Mucosa of descending colon (tissue), 3 donors: ENCODE data around the gene PADI1. TPM values are rescaled to one million over a fixed set of nuclear protein-coding genes. Genes with fewer than 3 reads are reported as not detected.

Experiments
- ATAC-seq: fragments of 200-7000 bp; cut with Tn5 transposase; one replicate; pipeline ENCODE4 v1.9.1; 2020; ENCODE audit warnings: mild to moderate bottlenecking, moderate library complexity
- DNase-seq, 3 donors: peaks; one replicate each; pipeline ENCODE4 v3.0.0-alpha.2; 2020
- H3K36me3 ChIP-seq: fragments of 200-600 bp; one replicate; pipeline ENCODE4 v1.8.0; 2021; ENCODE audit warnings: low read depth, mild to moderate bottlenecking
- H3K4me1 ChIP-seq: fragments of 200-600 bp; one replicate; pipeline ENCODE4 v1.8.0; 2021; ENCODE audit warnings: low read depth, mild to moderate bottlenecking
- H3K4me3 ChIP-seq: fragments of 200-600 bp; one replicate; pipeline ENCODE4 v1.8.0; 2021; ENCODE audit warnings: mild to moderate bottlenecking
- H3K9me3 ChIP-seq: fragments of 200-600 bp; one replicate; pipeline ENCODE4 v1.8.0; 2021; ENCODE audit warnings: mild to moderate bottlenecking
- CTCF ChIP-seq: fragments of 200-600 bp; IDR thresholded peaks from one replicate; pipeline ENCODE4 v1.8.0; 2022; ENCODE audit warnings: antibody characterized with exemption, mild to moderate bottlenecking
- intact Hi-C, 2 donors: fragments of 100-400 bp; cut with DNase I in 1 of 2; cut with micrococcal nuclease in 1 of 2; formaldehyde crosslinking; loops; one replicate each; pipeline versions ENCODE4 v1.11.0 to v1.11.1; 2022; cut with DNase I, micrococcal nuclease
- total RNA-seq, 3 donors: library from RNA; stranded (reverse); fragmentation: NEBNext Ultra II Directional in 2 of 3; extraction: Animal tissue kit (Norgen Biotek cat#: 25700) in 2 of 3; gene quantifications; one replicate each; pipeline versions ENCODE4 v1.2.1 to v1.2.4, GENCODE V29; 2021 to 2023
- donor health status: DM: no; HTN: no; CAD: no; lungs with moderate emphysema.
- donor health status: DM: no; HTN: no; CAD: no.
- donor health status: DM: no; HTN: yes; CAD: no.

Gene PADI1
- total RNA-seq, 3 donors from 2014 or later, result 0.25 to 0.65 (median 0.38) TPM

GRCh38 chr1:17251246-17251645, 46.3 kb downstream of the PADI1 start:
- Histone ChIP-seq H3K36me3 (no peaks in the 10 kb centered on the region), H3K4me3 (no peak overlapping the region), H3K9me3 (no peaks in the 10 kb centered on the region), H3K4me1 (peaks cover 11% of the 10 kb centered on the region)
- no peak for TF ChIP-seq CTCF
- peak in 1 of 3 donors; percentile 29 for DNase-seq
- ATAC-seq, result peak; percentile 63
- intact Hi-C loops, result no loop called here

- peak; percentile 5 for ATAC-seq
- no peaks in the 10 kb centered on the region for H3K36me3 ChIP-seq
- intact Hi-C loops, result no loop called here
- peak in 2 of 3 donors; percentile 19 to 29 for DNase-seq
- H3K9me3 ChIP-seq, result no peaks in the 10 kb centered on the region
- peaks cover 11% of the 10 kb centered on the region for H3K4me1 ChIP-seq
- no peak overlapping the region for H3K4me3 ChIP-seq
- TF ChIP-seq CTCF, result no peak
Observed at GRCh38 chr1:17251701-17252376, 46.9 kb downstream of the PADI1 start.

GRCh38 chr1:17255336-17255735, 50.4 kb downstream of the PADI1 start:
- H3K36me3 ChIP-seq, result no peaks in the 10 kb centered on the region
- intact Hi-C loops, result no loop called here
- no peak for TF ChIP-seq CTCF
- no peak overlapping the region for H3K4me3 ChIP-seq
- ATAC-seq (peak; percentile 62), DNase-seq (peak; percentile 46 to 63 (median 49))
- H3K9me3 ChIP-seq, result no peaks in the 10 kb centered on the region
- peaks cover 9% of the 10 kb centered on the region for H3K4me1 ChIP-seq

GRCh38 chr1:17258116-17258757, 53.3 kb downstream of the PADI1 start:
- H3K9me3 ChIP-seq, result no peaks in the 10 kb centered on the region
- H3K36me3 ChIP-seq, result no peaks in the 10 kb centered on the region
- intact Hi-C loops, result no loop called here
- no peak for TF ChIP-seq CTCF
- no peak for ATAC-seq
- peaks cover 5% of the 10 kb centered on the region for H3K4me1 ChIP-seq
- DNase-seq, result peak in 2 of 3 donors; percentile 19 to 24
- H3K4me3 ChIP-seq, result no peak overlapping the region

- H3K4me3 ChIP-seq, result no peak overlapping the region
- no peaks in the 10 kb centered on the region for H3K36me3 ChIP-seq
- ATAC-seq, result no peak
- TF ChIP-seq CTCF, result no peak
- H3K4me1 ChIP-seq, result peaks cover 5% of the 10 kb centered on the region
- peak in 1 of 3 donors; percentile 2 for DNase-seq
- intact Hi-C loops, result no loop called here
- no peaks in the 10 kb centered on the region for H3K9me3 ChIP-seq
Observed at GRCh38 chr1:17258758-17259130, 53.8 kb downstream of the PADI1 start.
